DMS153 (cell line): ENCODE results near the gene RNF168.
"Not testable (repeated sequence)": the region's sequence is repeated elsewhere in the genome, so short reads cannot be mapped to it uniquely, and the experiment has no call there.

Experiments
- DNase-seq: peaks from one replicate; lab custom pipeline; 2025; lab: John Stamatoyannopoulos, UW

Gene RNF168

DNA sequence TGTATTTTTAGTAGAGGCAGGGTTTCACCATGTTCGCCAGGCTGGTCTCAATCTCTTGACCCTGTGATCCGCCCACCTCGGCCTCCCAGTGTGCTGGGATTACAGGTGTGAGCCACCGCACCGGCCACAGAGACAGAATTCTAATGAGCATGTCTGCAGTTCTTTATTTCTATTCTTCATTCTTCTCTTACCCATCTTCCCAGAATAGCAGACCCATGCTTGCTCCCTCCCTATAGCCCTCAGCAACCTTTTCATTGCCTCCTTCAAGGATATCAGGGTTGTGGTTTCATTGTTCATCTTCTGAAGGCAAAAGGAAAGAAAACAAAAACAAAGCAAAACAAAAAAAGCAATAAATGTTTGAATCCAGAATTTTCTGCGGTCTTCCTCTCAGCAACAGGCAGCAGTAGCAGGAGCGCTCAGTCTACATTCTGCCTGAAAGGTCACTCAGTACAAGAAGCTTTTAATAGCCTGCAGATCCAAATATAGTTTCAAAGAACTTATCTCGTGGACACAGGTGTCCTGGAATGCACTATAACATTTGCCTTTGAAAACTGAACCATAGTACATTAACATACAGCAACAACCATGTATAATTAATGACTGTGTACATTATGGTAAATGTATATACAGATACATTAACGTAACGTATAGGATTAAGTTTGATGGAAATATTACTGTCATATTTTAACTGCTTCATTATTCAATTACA lies 11.5 kb upstream of the RNF168 start, which contains the start of gene SMCO1:
Gene SMCO1, minus strand, starts transcription at position 434 of the 709 bp plus-strand sequence. Its CDS starts 137 bp downstream, at position 297.
- DNase-seq = no peak

DNA sequence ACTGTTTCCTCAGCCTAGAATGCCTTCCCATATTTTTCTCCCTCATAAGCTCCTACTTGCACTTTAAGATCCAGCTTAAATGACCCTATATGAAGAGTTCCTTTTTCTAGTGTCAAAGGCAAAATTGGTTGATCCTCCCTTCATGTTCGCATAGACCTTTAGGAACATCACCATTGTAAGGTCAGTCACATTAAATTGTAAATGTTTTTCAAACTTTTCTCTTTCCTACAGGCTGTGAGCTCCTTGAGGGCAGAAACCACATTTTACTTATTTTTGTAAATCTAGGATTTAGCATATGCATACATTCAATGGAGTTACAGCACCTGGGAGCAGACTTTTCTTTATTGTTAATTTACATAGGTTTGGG lies 10.8 kb upstream of the RNF168 start:
- DNase-seq = no peak

DNA sequence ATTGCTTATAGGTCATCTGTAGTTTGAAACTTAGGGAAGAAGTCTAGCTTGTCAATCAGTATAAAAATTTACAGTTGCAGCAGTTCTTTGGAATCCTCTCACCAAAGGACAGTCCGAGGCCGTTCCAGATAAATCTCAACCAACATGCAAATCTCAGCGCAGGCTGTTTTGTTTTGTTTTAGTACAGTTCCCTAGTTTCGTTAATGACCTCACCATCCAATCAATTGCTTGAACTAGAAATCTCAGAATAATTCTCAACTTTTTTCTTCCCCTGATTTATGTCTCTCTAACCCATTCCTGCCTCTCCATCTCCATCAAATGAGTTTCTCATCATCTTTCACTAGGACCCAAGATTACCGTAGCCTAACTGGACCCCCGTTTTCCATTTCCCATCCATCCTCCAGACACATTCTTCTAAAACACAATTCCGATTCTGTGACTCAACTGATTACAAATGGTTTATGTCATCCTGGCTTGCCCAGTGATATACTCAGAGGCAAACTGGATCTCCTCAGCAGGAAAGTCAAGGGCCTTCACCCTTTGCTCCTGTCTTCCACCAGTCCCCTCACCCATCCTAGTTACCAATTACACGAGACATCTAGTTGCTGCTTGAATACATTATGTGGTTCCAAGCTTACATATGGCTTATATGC lies 10.3 kb upstream of the RNF168 start:
- no peak for DNase-seq

DNA sequence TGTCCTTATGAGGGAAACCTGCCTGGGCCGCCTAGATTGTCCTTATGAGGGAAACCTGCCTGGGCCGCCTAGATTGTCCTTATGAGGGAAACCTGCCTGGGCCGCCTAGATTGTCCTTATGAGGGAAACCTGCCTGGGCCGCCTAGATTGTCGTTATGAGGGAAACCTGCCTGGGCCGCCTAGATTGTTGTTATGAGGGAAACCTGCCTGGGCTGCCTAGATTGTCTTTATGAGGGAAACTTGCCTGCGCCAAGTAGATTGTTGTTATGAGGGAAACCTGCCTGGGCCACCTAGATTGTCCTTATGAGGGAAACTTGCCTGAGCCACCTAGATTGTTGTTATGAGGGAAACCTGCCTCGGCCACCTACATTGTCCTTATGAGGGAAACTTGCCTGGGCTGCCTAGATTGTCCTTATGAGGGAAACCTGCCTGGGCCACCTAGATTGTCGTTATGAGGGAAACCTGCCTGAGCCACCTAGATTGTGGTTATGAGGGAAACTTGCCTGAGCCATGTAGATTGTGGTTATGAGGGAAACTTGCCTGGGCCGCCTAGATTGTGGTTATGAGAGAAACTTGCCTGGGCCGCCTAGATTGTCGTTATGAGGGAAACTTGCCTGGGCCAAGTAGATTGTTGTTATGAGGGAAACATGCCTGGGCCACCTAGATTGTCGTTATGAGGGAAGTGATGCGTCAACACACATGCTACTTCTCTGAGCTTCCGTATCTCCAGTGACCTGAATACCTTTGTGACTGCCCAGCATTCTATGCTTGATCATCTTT lies 8.3 kb upstream of the RNF168 start:
- DNase-seq = not testable (repeated sequence)

DNA sequence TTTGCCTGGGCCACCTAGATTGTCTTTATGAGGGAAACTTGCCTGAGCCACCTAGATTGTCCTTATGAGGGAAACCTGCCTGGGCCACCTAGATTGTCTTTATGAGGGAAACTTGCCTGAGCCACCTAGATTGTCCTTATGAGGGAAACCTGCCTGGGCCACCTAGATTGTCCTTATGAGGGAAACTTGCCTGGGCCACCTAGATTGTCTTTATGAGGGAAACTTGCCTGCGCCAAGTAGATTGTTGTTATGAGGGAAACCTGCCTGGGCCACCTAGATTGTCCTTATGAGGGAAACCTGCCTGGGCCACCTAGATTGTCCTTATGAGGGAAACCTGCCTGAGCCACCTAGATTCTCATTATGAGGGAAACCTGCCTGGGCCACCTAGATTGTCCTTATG lies 7.5 kb upstream of the RNF168 start:
- not testable (repeated sequence) for DNase-seq

DNA sequence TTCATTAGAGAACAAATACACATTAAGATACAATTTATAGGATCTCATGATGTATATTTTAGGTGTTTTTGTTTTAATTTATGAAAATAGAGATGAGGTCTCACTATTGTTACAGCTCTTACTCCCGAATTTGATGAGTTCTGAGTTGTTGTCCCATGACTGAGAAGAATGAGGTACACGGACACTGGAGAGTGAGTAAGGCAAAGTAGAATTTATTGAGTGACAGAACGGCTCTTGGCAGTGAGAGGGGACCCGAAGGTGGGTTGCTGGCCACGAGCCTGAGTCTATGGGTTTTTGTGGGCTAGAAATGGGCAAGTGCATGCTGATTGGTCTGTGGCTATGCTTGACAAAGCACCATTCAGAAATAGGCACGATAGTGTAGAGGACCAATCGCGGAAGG lies 3.1 kb upstream of the RNF168 start:
- DNase-seq = no peak

DNA sequence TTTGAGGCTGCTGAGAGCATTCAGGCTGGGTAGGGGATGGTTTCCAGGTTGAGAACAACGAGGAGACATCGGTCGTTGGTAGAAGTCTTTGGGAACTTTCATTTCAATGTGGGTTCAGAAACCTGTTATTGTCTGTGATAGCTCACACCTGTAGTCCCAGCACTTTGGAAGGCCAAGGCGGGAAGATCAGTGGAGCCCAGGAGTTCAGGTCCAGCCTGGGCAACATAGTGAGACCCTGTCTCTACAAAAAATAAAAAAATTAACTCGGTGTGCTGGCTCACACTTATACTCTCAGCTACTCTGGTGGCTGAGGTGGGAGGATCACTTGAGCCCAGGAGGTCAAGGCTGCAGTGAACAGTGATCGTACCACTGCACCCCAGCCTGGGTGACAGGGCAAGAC lies 988 bp upstream of the RNF168 start:
- no peak for DNase-seq

DNA sequence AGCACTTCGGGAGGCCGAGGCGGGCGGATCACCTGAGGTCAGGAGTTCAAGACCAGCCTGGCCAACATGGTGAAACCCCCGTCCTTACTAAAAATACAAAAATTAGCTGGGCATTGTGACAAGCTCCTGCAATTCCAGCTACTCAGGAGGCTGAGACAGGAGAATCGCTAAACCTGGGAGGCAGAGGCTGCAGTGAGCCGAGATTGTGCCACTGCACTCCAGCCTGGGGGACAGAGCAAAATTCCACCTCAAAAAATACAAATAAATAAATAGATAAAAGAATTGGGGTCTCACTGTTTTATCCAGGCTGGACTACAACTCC lies 470 bp upstream of the RNF168 start:
- not testable (repeated sequence) for DNase-seq

DNA sequence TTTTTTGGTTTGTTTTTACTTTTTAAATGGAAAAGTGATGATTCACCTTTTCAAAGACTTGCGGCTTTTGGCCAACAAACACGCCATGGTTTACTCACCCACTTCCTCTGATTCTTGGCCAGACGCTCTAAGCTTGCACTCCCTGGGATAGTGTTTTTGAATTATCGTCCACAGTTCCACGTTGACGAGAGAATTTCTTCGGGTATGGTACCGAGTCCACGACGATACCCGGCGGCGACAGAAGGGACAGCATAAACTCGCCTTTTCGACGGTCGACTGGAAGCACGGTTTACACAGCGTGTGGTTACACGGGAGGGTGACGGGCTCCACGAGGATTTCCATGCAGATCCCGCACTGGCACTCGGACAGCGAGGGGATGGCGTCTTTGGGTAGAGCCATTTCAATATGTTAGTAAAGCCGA lies 783 bp downstream of the RNF168 start:
- no peak for DNase-seq

DNA sequence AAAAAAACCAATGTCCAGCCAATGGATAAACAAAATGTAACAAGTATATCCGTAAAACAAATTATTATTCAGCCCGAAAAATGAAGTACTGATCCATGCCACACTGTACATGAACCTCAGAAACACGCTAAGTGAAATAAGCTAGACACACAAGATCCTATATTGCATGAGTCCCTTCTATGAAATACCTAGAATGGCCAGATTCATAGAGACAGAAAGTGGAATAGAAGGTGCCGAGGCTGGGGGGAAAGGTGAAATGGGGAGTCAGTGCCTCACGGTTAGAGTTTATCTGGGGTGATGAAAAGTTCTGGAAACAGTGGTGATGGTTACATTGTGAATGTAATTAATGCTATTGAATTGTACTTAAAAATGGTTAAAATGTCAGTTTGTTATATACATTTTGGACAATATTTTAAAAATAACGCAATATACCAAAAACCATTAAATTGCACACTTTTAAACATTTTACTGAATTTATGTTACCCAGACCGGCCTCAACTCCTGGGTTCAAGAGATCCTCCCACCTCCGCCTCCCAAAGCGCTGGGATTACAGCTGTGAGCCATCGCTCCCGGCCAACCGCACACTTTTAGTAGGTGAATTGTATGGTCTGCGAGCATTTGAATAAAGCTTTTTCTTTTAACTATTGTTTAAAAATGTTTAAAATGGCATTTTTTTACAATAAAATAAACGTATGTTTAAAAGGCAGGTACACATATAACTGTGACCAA lies 2.1 kb downstream of the RNF168 start:
- DNase-seq = no peak

DNA sequence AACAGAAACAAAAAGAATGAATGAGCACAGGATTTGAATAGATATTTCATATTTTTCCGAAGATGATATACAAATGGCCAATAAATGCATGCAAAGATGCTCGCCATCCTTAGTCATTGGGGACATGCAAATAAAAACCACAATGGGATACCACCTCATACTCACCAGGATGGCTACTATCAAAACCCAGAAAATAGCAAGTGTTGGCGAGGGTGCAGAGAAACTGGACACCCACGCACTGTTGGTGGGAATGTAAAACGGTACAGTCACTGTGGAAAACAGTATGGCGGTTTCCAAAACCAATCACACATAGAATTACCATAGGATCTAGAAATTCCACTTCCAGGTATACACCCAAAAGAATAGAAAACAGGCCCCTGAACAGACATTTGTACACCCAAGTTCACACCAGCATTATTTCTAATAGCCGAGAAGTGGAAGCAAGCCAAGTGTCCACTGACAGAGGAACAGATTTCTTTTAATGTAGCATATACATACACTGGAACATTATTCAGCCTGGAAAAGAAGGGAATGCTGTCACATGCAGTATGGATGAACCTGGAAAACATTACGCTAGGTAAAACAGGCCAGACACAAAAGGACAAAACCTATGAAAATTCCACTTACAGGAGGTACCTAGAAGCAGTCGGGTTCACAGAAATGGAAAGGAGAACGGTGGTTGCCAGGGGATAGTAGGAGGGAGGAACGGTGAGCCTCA lies 3.6 kb downstream of the RNF168 start:
- DNase-seq = no peak

DNA sequence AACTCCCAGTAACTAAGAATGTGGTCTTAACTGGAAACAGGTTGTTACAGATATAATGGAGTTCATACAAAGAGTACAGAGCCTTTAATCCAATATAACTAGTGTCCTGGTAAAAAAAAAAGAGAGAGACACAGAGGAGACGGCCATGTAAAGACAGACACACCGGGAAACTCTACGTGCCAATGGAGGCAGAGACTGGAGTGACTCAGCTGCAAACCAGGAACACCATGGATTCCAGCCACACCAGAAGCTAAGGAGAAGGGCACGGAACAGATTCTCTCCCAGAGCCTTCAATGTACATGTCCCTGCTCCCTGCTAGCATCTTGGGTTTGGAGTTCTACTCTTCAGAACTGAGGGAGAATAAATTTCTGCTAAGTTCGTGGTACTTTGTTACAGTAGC lies 4.5 kb downstream of the RNF168 start:
- DNase-seq = no peak

DNA sequence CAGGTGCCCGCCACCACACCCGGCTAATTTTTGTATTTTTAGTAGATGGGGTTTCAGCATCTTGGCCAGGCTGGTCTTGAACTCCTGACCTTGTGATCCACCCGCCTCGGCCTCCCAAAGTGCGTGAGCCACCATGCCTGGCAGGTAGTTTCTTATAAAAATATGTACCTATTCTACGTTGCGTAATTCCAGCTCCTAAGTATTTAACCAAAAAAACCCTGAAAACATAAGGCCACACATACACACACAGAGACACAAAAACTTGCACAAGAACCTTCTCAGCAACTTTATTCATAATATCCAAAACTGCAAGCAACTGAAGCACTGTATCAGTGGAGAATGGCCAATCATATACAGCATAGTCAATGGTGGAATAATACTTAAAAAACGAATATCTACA lies 5.3 kb downstream of the RNF168 start:
- no peak for DNase-seq

DNA sequence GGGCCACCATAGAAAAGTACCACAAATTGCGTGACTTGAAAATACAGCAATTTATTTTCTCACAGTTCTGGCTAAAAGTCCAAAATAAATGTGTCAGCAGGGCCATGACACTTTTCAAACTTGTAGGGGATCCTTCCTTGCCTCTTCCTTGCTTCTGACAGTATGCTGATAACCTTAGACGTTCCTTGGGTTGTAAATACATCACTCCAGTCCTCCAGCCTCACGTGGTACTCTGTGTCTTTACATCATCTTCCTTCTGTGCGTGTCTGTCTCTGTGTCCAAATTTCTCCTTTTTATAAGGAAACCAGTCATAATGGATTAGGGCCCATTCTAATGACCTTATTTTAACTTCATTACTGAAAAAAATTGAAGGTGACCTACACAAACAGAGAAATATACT lies 7.4 kb downstream of the RNF168 start:
- DNase-seq = no peak

DNA sequence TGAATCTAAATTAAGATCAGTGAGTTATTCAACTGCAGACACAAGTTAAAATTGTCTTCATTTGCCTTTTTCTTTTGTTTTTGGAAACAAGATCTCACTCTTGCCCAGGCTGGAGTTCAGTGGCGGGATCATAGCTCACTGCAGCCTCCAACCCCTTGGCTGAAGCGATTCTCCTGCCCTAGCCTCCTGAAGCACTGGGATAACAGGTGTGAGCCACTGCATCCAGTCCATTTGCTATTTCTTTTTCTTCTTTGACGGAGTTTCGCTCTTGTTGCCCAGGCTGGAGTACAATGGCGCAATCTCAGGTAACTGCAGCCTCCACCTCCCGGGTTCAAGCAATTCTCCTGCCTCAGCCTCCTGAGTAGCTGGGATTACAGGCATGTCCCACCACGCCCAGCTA lies 10.3 kb downstream of the RNF168 start:
- DNase-seq = no peak

DNA sequence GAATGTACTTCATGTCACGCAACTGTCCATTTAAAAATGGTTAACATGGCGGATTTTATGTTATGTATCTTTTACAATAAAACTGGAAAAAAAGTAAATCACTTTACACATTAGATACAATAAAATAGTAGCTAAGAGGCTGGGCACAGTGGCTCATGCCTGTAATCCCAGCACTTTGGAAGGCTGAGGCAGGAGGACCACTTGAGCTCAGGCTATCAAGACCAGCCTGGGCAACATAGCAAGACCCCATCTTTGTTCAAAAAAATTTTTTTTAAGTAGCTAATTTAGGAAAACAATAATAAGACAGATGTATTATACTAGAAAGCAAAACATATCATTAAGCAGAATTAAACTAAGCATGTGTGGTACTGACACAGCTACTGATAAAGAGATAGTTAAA lies 11.5 kb downstream of the RNF168 start:
- no peak for DNase-seq

DNA sequence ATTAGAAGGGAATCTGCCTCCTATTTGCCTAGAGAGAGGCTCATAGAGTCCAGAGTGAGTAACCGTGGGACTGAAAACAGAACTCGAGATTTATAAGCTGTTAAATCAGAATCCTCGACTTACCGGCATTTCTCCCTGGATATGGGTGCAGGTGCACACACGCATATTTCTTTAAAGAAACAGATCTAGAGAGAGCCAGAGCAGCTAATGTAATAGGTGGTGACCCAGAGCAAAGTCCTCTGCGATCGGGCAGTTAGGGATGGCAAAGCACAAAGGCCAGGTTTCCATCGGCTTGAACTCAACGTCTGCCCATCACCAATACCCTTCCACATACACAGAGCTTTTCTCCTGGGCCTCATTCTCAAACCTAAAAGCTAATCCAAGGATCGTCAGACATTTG lies 13.8 kb downstream of the RNF168 start:
- no peak for DNase-seq

DNA sequence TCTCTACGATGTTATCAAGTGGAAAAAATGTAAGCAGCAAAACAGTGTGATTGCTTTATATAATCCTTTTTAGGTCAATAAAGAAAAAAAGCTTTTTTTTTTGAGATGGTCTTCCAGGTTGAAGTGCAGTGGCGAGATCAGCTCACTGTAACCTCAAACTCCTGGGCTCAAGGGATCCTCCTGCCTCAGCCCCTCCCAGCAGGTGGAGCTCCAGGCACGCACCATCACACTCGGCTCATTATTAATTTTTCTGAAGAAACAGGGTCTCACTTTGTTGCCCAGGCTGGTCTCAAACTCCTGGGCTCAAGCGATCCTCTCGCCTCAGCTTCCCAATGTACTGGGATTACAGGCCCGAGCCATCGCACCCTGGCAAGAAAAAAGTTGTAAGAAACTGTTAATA lies 17.3 kb downstream of the RNF168 start:
- DNase-seq = no peak

DNA sequence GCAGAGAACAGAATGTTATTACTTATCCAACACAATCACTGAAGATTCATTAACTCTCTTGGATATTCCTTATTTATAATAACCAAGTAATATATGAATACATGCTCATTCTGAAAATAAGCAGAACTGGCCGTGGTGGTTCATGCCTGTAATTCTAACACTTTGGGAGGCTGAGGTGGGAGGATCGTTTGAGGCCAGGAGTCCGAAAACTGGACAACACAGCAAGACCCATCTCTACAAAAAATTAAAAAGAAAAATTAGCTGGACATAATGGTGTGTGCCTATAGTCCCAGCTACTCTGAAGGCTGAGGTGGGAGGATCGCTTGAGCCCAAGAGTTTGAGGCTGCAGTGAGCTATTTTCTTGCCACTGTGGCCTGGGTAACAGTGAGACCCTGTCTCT lies 25.9 kb downstream of the RNF168 start:
- no peak for DNase-seq

DNA sequence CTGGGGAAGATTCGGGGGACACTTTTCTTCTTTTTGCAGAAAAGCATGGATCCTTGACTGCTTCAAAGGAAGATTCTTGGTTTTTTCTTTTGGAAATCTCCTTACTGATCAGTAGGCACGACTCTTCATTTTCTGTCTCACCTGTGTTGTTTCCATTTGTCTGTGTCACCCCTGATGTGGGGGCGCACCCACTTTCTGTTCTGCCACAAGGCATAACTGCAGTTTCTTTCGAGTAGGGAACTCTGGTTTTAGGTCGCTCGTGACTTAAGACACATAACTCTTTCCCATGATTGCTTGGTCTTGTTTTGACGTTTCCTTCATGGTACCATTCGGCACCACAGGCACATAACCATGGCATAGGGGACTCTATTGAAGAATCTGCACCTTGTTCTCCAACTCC lies 31.3 kb downstream of the RNF168 start:
- DNase-seq = no peak

DNA sequence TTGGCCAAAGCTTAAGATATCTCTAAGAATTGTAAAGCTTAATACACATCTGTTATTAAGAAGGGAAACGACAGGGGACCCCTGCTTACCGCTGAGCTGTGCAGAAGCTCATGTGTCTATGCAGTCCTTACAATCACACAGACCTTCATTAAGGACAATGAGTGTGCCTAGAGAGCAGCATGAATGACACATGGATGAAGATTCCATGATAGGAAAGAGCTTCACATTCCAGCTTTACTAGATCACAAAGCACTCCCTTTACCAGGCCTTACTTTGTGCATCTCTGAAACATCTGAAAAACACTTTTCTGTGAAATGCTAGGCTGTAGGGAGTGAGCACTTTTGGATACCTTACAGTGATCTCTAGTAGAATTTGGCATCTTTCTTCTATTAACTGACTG lies 32.0 kb downstream of the RNF168 start:
- DNase-seq = no peak

DNA sequence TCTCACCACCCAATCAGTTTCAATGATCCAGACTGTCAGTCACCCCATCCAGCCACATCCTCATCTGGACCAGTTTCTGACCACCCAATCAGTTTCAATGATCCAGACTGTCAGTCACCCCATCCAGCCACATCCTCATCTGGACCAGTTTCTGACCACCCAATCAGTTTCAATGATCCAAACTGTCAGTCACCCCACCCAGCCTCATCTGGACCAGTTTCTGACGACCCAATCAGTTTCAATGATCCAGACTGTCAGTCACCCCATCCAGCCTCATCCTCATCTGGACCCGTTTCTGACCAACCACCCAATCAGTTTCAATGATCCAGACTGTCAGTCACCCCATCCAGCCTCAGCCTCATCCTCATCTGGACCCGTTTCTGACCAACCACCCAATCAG lies 33.4 kb downstream of the RNF168 start:
- not testable (repeated sequence) for DNase-seq
